ENCODE results near the gene TIMM10.
"Not testable (repeated sequence)": the region's sequence is repeated elsewhere in the genome, so short reads cannot be mapped to it uniquely, and the experiment has no call there.

Gene TIMM10

DNA sequence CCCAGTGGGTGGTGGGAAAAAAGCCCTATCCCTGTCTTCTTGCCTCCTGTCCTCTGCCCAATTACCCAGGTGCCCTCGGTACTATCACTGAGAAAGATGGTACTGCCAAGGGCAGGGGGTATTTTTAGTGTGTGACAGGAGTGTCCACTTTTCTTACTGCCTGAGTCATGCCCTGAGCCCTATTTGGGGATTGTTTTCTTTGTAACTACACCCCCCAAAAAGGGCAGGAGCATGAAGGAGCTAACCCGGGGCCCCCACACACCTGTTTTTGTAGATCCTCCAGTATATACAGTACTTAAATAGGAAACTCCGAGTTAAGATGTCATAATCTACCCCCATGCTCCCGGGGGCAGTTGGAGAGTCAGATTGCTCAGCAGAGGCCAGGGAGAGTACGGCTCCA lies 10.6 kb upstream of the TIMM10 start:
- no peak for DNase-seq (ENCODE audit: low spot score)

DNA sequence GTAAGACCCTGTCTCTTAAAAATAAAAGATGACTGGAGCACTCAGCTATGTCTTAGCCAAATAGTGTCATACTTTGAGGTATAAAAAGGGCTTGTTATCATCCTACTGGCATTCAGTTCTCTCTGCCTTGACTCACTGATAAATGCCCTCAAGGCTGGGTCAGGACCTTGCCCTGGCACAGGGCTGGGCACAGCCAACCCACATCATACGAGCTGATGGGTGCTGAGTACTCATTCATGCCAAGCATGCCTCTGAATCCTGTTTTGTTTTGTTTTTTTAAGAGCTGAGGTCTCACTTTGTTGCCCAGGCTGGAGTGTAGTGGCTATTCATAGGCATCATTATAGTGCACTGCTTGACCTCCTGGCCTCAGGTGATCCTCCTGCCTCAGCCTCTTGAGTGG lies 8.8 kb upstream of the TIMM10 start:
- DNase-seq (ENCODE audit: low spot score): peak; percentile 41

DNA sequence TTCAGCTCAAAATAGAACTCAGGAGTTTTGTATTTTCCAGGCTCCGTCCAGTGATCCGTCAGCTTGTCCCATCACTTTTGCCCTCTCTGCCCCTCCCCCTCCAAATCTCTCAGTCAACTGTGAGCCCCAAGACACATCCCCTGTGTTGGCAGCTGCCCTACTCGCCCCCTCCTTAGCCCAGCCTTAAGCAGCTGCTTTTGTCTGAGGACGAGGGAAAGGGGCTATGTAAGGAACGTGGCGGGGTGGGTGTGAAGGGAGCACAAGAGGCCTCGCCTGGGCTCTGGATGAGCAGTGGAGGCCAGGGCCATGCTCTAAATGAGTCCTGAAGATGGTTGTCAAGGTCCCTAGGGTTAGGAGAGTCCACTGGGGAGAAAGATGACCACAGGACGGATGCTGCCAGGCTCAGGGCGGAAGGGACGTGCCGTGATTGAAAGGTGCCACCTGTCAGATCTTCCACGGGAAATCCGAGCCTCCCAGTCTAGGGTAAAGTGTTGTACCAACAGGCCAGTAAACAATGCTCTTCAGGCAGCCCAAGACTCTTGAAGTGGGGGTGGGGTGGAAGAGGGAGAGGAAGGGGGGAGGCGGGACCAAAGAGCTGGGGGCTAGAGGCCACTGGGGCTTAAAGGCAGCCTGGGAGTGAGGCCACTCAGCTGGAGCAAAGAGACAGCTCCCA lies 6.5 kb upstream of the TIMM10 start, which contains the start of gene SMTNL1:
SMTNL1 (plus strand) TSS at position 649 of the 673 bp plus-strand sequence. CDS start 5,048 bp downstream, outside the sequence.
- no peak for DNase-seq (ENCODE audit: low spot score)

DNA sequence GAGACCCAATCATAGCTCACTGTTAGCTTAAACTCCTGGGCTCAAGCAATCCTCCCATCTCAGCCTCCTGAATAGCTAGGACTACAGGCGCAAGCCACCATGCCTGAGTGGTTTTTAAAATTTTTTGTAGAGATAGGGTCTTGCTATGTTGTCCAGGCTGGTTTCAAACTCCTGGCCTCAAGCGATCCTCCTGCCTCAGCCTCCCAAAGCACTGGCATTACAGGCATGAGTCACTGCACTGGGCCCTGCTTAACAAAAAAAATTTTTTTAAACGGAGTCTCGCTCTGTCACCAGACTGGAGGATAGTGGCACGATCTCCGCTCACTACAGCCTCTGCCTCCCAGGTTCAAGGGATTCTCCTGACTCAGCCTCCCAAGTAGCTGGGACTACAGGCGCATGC lies 3.9 kb upstream of the TIMM10 start:
- not testable (repeated sequence) for DNase-seq (ENCODE audit: low spot score)

DNA sequence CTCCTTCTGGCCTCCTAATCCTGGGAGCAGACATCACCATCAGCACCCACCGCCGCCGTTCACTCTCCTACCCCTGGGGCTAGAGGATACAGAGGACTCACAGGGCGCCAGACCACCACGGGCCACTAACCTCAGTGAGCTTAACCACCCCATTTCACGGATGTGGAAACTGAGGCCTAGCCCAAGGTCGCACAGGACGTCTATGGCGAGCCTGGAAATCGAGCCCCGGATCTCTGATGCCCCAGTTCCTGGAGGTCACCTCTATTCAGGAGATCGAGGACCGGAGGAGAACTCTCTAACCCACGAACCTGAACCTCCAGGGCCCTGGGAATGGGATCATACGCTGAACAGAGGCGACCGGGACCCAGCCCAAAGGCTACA lies 349 bp downstream of the TIMM10 start:
- no peak for DNase-seq (ENCODE audit: low spot score)

DNA sequence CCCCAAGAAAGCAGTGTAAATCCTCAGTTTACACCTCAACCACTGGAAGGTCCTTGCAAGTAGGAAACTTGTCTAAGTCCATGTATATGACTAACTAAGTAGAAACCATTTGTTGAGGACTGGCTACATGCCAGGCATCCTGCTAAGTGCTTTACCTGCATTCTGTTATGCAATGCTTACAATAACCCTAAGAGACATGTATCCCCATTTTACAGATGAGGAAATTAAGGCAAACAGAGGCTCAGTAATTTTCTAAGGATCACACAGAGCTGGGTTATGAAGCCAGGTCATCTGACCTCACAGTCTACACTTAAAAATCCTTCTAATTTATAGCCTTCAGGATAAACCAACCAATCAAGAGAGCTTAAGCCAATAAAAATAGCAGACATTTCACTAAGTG lies 1.5 kb downstream of the TIMM10 start:
- no peak for DNase-seq (ENCODE audit: low spot score)

DNA sequence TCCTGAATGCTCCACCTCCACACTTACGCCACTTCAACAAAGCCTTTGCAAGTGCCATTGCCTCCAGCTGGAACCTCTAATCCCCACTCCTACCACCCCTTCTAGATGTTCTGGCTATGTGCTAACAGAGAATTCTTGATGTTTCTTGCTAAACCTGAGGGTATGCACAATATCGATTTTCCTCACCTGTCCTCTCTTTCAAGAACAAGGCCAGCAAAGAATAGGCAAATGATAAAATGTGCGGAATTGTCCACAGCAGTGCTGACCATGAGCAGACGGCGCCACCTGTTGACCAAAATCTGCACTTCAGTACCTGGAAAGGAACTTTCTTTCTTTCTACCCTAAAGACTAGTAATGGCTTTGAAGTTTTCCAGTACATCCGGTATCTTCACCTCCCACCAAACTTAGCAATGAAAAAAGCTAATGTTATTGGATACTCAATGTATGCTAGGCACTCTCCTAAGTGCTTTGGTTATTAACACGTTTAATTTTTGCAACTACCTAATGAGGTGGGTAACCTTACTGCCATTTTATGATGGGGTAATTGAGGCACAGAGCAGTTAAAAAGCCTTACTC lies 3.4 kb downstream of the TIMM10 start:
- peak; percentile 63 for DNase-seq (ENCODE audit: low spot score)

DNA sequence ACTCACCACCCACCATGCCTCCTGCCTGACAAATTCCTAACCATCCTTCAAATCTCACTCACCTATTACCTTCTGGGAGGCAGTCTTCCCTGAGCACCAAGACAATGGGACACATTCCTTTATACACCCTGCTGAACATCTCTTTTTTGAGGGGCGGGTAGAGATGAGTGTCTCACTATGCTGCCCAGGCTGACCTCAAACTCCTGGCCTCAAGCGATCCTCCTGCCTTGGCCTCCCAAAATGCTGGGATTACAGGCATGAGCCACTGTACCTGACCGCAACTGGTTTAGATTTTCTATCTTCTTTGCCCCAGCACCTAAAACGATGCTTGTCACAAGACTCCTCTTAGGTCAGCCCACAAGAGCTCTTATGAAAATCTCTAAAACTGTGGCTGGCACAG lies 7.1 kb downstream of the TIMM10 start:
- no peak for DNase-seq (ENCODE audit: low spot score)

DNA sequence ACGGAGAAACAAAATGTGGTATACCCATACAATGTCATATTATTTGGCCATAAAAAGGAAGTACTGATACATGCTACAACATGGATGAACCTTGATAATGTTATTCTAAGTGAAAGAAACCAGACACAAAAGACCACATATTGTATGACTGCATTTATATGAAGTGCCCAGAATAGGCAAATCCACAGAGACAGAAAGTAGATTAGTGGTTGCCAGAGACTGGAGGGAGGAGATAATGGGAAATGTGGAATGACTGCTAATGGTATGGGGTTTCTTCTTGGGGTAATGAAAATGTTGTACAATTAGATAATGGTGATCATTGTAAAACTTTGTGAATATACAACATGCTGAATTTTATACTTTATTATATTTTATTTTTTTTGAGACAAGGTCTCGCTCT lies 9.4 kb downstream of the TIMM10 start:
- DNase-seq (ENCODE audit: low spot score): no peak

DNA sequence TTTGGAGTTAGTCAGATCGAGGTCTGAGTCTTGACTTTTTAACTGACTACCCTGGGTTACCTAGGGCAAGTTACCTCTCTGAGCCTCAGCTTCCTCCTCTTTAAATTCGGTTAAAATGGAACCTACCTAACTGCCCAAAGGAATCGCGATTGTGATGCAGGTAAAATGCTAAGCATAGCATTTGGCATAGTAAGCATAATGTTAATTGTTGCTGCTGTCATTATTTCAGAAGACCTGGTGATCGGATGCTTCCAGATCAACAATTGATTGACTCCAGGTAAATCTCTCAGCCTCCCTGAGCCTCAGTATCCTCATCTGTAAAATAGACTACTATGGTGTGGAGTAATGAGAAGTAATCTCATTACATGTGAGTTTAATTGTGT lies 14.5 kb downstream of the TIMM10 start:
- DNase-seq (ENCODE audit: low spot score): no peak

DNA sequence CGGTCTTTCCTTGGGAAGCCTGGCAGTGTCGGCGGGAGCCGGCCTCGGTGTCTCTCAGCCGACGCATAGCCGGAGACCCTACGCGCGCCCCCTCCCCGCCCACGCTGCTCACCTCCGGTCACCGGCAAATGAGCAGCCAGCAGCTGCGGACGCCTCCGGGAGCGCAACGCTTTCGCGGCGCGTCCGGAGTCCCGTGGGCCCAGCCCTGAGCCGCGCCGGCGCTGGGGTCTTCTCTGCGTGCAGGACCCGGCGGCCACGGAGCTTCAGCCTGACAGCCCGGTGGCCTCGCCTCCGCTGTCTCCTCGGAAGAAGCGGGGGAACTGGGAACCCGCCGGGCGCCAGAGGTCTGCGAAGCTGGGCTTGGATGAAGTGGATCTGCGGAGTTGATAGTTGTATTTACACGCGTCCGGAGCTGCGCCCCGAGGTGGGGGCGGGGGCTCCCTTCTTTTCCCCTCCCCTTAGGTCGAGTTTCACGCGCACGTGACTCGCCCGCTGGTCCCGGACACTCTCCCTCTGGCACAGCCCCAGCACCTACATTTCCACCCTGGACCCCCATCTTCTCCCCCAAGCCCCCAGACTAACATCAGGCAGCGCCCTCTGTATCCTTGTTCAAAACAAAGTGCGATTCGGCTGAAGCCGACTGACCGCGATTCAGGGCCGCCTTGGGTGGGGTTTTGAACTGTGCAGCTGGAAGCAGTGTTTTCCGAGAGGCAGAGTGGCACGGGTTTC lies 15.1 kb downstream of the TIMM10 start, which contains the start of gene SLC43A1:
SLC43A1 (minus strand) TSS at position 371 of the 729 bp plus-strand sequence. CDS start 1,591 bp downstream, outside the sequence.
- no peak for DNase-seq (ENCODE audit: low spot score)

DNA sequence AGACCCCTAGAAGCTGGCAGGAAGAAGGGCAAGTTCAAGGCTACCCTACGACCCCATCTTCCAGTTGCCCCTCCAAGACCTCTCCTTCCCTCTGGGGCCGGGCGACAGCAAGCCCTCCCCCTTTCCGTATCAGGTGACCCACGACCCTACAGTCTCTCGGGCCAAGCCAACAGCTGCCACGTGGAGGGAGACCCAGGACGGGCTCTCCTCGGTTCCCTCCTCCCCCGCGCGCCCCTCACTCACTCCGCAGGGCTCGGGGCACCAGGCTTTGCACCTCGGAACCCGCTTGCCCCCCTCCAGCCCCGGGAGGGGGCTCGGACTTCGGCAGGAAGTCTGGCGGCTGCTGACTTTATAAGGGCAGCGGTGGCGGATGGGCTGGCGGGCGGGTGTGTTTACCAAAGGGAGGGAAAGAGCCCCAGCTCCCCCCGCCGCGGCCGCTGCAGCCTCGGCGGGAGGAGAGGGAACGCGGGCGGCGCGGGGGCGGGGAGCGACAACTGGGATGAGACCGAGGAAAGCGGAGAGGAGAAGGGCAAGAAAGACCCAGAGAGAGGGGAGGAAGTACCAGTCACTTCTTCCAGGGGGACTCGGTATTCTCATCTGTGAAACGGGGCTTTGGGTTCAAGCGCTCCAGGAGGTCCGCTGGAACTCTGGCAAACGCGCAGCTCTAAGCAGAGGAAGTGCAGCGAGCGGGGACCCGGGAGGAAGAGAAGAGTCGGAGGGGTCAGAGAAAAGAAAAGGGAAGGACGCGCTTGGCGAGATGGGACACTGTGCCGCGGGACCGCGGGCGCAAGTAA lies 15.8 kb downstream of the TIMM10 start:
- no peak for DNase-seq (ENCODE audit: low spot score)

DNA sequence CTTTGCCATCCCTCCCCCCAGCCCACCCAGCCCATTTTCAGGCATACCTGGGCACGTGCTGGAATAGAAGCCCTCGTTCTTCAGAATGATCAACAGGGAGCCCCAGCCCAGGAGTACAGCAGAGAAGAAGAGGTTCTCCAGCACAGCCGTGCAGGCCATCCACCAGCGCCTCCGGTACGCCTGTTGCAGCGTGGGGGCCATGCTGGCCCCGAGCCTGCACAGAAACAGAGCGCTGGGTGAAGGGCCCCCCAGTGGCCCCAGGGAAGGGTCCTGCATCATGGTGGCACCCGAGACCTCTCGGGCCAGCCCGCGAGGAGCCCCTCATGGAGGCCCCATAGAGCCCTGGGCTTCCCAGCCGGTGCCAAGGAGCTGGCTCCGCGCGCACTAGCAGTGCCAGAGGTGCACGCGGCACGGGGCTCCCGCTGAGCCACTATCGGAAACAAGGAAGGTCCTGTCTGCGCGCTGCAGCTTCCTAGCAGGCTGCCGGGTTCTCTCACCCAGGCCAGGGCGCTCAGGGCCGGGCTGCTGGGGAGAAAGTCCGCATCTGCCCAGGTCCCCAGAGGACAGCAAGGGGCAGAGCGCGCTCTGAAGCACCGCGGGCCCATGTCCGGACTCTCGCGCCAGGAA lies 16.5 kb downstream of the TIMM10 start:
- no peak for DNase-seq (ENCODE audit: low spot score)

DNA sequence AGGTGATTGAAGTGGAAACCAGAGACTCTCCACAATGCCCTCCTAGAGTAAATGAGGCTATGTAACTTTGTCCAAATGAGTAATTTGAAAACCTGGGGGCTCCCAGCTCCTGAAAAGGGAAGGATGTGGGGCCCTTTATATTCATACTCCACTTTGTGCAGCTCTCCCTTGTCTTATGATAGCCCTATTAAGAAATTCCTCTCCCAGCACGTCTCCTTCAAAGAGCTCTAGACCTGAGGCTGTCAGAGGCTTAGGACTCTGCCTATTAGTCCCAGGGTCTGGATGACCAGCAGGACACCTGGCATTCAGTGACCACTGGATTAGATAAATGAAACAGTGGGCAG lies 17.1 kb downstream of the TIMM10 start:
- DNase-seq (ENCODE audit: low spot score): no peak

DNA sequence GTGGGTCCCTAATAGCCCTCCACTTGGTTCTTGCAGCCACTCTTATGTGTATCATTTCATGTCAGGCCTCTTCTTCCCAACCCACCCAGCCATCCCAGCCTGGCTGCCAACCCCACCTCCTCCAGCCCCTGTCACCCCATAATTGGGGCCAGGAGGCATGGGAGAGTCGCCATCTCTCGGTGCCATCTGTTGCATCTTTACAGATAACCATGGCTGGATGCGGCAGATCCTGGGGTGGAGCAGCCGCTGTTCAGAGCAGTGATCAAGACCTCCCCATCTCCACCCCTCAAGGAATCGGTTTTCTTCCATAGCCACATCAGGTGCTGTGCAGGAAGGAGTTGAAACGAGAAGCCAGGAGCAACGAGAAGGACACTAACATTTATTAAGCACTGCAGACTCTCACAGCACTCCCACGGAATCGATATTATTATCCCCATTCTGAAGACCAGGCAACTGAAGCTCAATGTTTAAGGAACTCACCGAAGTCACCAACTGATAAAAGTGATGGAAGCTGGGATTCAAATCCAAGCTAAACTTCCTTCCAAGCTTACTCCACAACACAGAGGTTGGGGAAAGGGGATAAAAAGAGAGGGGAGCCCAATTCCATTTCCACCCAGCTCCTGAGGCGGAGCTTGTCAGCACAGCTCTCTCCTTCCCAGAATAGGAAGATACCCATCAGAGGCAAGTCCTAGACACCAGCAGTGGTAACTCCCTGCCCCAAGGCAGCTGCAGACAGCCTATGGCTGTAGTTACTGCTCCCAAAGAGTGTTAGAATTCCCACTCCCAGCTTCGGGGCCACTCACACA lies 17.7 kb downstream of the TIMM10 start:
- DNase-seq (ENCODE audit: low spot score): no peak

DNA sequence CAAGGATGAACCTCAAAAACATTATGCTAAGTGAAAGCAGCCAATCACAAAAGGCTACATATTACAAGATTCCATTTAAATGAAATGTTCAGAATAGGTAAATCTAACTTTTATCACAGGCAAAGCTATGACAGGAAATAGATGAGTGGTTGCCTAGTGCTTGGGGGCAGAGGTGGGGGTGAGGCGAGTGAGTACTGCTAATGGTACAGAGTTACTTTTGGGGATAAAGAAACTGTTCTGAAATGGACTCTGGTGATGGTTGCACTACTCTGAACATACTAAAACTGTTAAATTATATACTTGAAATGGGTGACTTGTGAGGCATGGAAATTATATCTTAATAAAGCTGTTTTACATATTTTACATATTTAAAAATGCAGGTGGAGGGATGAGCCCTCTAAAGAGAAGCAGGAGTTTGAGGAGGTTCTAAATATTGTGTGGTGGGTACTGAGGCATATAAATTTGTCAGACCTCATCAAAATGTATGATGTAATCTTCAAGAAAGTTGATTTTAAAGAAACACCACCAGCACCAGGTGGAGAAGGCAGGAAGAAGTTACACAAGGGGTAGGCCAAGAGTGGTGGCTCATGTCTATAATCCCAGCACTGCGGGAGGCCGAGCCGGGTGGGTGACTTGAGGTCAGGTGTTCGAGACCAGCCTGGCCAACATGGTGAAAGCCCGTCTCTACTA lies 18.7 kb downstream of the TIMM10 start:
- no peak for DNase-seq (ENCODE audit: low spot score)

DNA sequence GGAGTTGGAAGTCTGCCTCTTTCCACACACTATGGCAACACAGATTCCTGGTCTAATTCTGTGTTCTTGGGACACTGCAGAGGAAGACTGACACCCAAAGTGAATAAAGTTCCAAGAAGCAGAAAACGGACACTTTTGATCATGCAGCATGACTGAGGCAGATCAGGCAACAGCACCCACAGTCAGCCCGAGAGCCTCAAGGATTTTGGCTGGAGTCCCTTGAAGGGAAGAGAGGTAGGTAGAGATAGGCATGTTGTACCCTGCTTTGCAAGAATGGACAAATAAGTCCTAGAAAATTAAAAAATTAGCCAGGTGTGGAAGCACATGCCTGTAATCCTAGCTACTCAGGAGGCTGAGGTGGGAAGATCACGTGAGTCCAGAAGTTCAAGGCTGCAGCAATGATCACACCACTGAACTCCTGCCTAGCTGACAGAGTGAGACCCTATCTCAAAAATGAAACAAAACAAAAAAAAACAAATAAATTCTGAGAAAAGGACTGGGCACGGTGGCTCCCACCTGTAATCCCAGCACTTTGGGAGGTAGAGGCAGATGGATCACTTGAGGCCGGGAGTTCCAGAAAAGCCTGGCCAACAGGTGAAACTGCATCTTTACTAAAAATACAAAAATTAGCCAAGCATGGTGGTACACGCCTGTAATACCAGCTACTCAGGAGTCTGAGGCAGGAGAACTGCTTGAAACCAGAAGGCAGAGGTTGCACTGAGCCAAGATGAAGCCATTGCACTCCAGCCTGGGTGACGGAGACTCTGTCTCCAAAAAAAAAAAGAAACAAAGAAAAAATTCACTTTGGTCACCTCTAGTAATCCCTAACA lies 22.0 kb downstream of the TIMM10 start:
- no peak for DNase-seq (ENCODE audit: low spot score)

DNA sequence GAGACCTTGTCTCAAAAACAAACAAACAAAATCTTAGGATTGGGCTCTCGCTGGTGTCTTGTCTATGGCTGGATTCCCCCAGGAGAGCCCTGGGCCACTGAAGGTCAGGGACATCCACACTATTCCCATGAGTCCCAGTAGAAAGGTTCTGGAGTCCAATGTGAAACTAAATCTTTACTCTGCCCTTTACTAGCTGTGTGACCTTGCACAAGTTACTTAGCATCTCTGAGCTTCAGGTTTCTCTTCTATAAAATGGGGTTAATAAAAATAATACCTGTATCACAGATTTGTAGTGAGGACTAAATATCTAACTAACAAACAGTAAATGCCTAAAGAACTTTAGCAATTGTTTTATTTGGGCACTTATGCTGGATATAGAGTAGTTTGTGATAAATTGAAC lies 24.0 kb downstream of the TIMM10 start:
- no peak for DNase-seq (ENCODE audit: low spot score)

DNA sequence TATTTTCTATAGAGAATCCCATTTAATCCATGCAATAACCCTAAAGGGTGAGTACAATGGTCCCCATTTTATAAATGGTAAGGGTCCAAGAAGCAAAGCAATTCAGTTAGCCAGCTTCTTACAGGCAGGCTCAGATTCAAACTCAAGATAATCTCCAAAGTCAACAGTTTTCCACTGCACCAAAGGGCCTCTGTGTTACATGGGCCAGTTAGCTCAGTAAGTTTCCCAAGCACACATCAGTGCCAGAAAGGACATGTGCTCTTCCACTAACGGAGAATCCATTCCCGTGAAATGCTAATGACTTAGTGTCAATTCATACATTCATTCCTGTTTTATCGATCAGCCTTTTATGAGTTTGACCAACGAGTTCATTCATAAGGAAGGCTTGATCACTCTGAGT lies 26.0 kb downstream of the TIMM10 start:
- no peak for DNase-seq (ENCODE audit: low spot score)

DNA sequence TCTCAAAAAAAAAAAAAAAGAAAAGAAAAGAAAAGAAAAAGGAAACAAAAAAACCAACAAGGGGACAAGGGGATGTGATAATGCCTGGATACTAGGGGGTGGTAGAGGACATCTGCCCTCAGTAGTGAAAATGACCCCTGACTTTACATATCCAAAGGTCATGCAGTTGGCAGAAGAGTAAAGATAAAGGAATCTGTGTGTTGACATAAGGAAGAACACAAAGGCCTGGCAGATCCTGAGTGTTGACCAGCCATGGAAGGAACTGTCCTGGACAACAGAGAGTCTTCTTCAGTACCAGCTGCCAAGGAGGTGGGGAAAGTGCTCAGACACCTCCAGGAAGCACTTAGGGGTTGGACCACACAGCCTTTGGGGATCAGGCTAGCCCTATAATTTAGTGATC lies 27.7 kb downstream of the TIMM10 start:
- DNase-seq (ENCODE audit: low spot score): no peak

All from kidney tubule cell (primary cell).